DOHH2 (cell line): ENCODE data around the gene RBM33.

Experiments
- CTCF ChIP-seq: fragments of 200-600 bp; sonication (generic); IDR thresholded peaks from one replicate; pipeline ENCODE4 v1.5.1; 2014; ENCODE audit warnings: antibody characterized with exemption, mild to moderate bottlenecking, low read depth, low read length; ENCODE audit not compliant: poor library complexity, severe bottlenecking
- EZH2phosphoT487 ChIP-seq: fragments of 200-600 bp; sonication (generic); IDR thresholded peaks from 2 replicates; pipeline ENCODE4 v1.6.1; 2017; ENCODE audit warnings: borderline replicate concordance, mild to moderate bottlenecking, antibody characterized with exemption, low read length, moderate library complexity, mixed read lengths

- TF ChIP-seq CTCF (no peak), EZH2phosphoT487 (no peak)
Measured at GRCh38 chr7:155790666-155791065, 146.2 kb downstream of the RBM33 start.
